Fibroblast of lung (primary cell): ENCODE data around the gene YAF2.

ENCODE experiments used
- EZH2 ChIP-seq: IDR thresholded peaks from 2 replicates; pipeline ENCODE4 v1.5.1; 2012; ENCODE audit warnings: low read length, control low read depth, mild to moderate bottlenecking; ENCODE audit errors: missing control alignments
- TF ChIP-seq, protein P1 (sequence below), 2 donors: IDR thresholded peaks in 1 of 2; conservative IDR thresholded peaks in 1 of 2; 1 replicate in 1 of 2; 2 replicates in 1 of 2; pipeline ENCODE4 v1.5.1; 2011 to 2012; ENCODE audit warnings: low read length in 2 of 2, control low read depth in 1 of 2, inconsistent platforms in 1 of 2, low read depth in 1 of 2, mild to moderate bottlenecking in 1 of 2

DNA sequence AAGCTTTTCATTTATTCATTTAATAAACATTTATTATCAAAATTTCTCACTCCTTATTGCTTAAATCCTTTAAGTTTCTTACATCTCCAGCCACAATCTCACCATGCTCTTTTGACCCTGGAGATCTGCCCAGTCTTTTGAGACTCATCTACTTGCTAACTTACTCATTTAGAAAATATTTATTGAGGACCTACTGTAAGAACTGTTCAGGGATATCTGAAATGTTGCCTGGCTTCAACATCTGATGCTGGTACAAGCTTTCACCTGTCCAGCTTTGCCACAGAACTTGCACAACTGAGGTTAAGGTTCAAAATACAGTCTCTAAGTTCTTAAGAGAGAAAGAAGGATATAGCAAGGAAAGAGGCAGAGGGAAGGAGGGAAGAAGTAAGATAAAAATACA lies 75.9 kb downstream of the YAF2 start:
- TF ChIP-seq, protein P1, sequence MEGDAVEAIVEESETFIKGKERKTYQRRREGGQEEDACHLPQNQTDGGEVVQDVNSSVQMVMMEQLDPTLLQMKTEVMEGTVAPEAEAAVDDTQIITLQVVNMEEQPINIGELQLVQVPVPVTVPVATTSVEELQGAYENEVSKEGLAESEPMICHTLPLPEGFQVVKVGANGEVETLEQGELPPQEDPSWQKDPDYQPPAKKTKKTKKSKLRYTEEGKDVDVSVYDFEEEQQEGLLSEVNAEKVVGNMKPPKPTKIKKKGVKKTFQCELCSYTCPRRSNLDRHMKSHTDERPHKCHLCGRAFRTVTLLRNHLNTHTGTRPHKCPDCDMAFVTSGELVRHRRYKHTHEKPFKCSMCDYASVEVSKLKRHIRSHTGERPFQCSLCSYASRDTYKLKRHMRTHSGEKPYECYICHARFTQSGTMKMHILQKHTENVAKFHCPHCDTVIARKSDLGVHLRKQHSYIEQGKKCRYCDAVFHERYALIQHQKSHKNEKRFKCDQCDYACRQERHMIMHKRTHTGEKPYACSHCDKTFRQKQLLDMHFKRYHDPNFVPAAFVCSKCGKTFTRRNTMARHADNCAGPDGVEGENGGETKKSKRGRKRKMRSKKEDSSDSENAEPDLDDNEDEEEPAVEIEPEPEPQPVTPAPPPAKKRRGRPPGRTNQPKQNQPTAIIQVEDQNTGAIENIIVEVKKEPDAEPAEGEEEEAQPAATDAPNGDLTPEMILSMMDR (conservative IDR thresholded peaks at IDR 0.05 in 1 of 2, IDR thresholded peaks at IDR 0.05 in 1 of 2; ENCODE audit: low read depth in 1 of 2, low read length in 2 of 2), result no peak
- TF ChIP-seq EZH2, result no peak
